NK-92 (cell line): Measurements from ENCODE around the gene GGTLC2.
"Not testable (repeated sequence)": the region's sequence is repeated elsewhere in the genome, so short reads cannot be mapped to it uniquely, and the experiment has no call there.

Experiments used
- DNase-seq: peaks from one replicate; lab custom pipeline; 2025; ENCODE audit not compliant: unreplicated experiment; lab: John Stamatoyannopoulos, UW

Gene GGTLC2

DNA sequence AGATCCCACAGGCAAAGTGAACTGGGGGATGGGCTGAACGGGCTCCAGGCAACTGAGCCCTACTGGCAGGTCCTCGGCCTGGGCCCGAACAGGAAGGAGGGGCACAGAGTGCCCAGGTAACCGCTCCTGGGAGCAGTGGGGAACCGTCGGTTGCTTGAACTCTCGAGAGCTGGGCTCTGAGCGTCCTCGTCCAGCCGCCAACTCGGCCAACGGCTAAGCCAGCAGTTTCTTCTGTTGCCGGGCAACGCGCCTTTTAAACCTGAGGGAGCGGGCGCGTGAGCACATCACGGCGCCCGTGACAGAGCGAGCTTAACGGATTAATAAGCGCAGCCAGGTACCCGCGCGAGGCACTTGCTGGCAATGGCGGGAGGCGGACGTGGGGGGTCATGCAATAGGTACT, at the start of gene GGTLC2:
TSS of gene GGTLC2 (plus strand) at position 301 of the 400 bp plus-strand sequence. CDS start 1,732 bp downstream, outside the sequence.
- DNase-seq = not testable (repeated sequence)

- DNase-seq = no peak
Observed at GRCh38 chr22:22595001-22595835, 49.2 kb upstream of the GGTLC2 start.

DNA sequence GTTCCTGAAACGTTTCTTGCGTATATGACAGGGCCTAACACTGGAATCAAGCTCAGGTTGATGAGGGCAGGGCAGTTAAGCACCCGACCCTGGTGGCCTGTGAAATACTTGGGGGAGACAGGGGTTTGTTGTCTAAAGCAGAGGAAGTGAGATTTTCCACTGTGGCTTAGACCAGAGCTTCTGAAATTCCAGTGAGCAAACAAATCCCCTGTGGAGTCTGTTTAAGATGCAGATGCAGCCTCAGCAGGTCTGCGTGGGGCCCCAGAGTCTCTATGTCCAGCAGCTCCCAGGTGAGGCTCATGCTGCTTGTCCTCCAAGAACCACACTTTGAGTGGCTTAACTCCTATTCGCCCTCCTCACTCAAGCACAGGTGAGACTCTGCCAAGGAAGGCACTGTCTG, 46.3 kb upstream of the GGTLC2 start:
- no peak for DNase-seq

DNA sequence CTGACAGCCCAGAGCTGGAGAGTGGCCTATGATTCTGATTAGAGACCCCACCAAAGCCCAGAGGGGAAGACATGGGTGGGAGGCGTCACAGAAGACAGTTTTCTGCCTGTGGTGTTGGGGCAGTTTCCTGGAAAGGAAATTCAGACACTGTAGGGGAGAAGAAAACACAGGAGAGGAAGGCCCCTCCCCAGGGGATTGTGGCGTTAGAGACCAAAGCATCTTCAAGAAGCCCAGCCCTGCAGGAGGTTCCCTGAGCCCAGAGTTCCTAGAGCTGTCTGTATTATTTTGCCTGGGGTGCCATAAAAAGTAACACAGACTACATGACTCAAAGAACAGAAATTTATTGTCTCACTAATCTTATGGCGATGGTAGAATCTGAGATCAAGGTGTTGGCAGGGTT, 45.2 kb upstream of the GGTLC2 start:
- DNase-seq = no peak

GRCh38 chr22:22600531-22601261, 43.7 kb upstream of the GGTLC2 start:
- DNase-seq = no peak

- DNase-seq = no peak
Observed at GRCh38 chr22:22603470-22603947, 40.9 kb upstream of the GGTLC2 start.

DNA sequence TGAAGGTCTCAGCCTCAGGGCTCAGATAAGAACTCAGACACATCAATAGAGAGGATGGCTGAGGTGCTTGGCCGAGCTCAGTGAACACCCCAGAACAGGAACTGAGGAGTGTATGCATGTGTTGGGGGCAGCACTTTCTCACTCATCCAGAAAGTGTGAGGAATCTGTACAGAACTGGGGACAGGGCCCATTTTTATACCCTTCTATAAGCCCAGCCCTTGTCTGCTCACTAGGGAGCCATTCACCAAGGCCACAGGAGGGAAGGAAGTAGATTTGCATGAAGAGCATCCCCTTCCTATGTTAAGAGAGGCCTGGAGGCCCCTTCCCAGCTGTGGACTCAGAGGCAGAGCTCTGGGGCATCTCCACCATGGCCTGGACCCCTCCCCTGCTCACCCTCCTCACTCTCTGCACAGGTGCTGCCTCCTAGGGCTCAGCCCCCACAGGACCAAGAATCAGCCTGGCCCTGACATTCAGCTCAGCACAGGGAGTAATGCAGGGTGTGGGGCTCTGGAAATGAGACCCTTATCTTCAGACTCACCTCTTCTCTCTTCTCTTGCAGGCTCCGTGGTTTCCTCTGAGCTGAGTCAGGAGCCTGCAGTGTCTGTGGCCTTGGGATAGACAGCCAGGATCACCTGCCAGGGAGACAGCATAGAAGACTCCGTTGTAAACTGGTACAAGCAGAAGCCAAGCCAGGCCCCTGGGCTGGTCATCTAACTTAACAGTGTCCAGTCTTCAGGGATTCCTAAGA, 39.9 kb upstream of the GGTLC2 start:
- no peak for DNase-seq

DNA sequence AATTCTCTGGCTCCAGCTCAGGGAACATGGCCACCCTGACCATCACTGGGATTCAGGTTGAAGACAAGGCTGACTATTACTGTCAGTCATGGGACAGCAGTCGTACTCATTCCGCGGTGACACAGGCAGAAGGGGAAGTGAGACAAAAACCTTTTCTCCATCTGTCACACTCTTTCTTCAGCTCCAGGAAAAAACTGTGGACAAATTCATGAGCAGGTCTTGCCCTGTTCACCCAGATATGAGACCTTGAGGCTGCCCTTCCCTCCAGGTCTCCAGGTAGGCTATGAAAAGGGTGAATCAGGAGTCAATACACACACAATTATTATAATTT, 39.4 kb upstream of the GGTLC2 start:
- DNase-seq = no peak

- DNase-seq = not testable (repeated sequence)
Observed at GRCh38 chr22:22608022-22608421, 36.4 kb upstream of the GGTLC2 start.

GRCh38 chr22:22609291-22609690, 35.1 kb upstream of the GGTLC2 start:
- no peak for DNase-seq

DNA sequence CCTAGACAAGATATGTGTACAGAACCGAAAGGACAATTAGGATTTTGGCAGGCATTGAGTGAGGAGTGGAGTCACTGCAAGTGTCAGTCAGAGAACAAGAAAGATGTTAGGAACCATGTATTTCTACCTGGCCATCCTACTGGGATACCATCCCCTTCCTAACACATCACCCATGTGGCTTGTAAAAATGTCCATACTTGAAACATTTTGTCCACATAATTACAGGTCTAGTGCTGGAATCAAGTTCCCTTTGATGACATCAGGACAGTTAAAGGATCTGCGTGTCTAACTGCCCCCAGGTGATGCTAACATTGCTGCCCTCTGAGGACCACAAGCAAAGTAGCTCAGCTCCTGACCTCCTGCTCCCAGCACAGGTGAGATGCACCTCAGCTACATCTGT, 31.9 kb upstream of the GGTLC2 start:
- DNase-seq = no peak

- DNase-seq = no peak
Observed at GRCh38 chr22:22614065-22614464, 30.3 kb upstream of the GGTLC2 start.

GRCh38 chr22:22616636-22617035, 27.8 kb upstream of the GGTLC2 start:
- no peak for DNase-seq

GRCh38 chr22:22618448-22618847, 26.0 kb upstream of the GGTLC2 start:
- DNase-seq = no peak

- DNase-seq = no peak
Observed at GRCh38 chr22:22618923-22619322, 25.5 kb upstream of the GGTLC2 start.

DNA sequence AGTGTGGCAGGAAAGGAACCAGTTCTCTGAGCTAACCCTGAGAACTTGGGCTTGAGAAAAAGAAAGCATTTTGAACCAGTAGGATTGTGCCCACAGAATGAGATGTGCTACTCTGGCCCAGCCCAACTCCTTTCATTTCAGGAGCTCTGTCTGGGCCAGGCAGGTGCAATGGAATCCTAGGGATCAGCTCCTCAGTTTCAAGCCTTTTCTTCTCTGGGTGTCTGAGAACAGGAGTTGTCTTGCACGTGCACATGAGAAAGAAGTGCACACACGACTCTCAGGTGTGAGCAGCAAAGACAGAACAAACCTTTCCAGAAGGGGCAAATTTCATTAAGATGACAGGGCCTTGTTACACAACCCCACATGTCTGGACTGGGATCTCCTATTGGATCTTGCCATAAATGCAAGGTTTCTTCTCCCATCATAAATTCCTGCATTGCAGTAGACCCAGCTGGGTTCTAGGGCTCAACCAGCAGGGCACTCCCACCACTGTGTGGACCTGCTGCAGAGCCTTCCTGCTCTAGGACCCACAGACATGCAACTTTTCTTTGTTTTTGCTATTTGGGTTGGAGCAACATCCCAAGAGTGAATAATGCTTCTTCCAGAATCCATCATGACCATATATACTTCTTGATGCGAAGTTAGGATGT, 24.5 kb upstream of the GGTLC2 start:
- DNase-seq = no peak

DNA sequence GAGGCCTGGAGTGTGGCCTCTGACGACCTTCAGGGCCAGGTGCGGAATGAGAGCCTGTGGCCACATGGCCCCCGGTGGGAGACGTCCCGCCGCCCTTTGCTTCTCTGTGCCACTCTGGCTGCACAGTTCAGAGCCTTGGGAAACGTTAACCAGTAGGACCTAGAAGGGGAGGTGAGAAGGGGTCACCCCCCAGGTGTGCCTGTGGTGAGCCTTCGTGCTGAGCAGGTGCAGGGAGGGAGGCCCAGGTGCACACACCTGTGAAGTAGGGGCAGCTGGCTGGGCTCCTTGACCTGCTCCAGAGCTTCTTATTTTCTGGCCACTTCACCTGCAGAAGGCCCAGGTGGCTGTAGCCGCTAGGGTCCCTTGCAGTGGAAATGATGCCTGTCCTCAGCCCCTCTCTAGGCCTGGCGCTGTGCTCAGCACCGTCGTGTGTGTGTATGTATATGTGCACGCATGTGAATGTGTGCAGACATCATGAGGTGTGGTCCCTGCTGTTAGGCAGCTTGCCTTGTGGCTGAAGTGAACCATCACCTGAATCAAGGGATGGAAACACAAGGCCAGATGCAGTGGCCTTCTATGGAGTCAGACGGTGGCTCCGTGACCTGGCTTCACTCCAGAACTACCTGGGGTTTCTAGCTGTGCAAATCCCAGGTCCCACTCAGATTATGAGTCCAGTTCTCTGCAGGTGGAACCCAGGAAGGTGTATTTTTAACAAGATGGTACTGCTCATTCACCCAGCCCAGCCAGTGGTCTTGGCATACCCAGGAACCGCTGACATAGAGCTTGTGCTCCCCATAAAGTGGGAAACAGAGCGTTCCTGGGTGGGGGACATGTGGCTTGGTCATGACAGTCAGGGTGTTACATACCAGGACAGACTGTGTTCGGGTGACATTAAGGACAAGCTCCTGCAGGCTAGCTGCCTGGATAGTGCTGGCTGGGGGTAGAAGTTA, 15.6 kb upstream of the GGTLC2 start:
- not testable (repeated sequence) for DNase-seq

DNA sequence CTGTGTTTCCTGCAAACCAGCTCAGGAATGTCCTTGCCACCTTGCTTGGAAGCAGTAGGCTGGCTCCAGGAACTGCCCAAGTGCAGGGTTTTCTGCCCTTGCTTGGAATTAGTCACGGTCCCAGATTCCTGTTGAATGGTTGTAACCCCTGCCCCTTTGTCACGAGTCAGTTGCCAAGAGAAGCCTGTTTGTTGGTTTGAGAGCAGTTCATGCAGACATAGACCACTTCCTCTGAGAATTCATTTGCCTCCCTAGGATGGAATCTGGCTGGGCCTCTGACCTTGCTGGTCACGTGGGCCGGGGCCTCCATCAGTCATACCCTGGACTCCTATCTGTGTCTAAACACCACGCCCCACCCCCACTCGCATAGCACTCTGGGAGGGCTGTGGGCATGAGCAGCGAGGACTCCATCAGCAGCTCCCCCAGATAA, 13.2 kb upstream of the GGTLC2 start:
- DNase-seq = not testable (repeated sequence)

- not testable (repeated sequence) for DNase-seq
Observed at GRCh38 chr22:22632226-22632625, 12.2 kb upstream of the GGTLC2 start.

- not testable (repeated sequence) for DNase-seq
Observed at GRCh38 chr22:22633533-22633932, 10.9 kb upstream of the GGTLC2 start.
